Stimulated activated CD4-positive, alpha-beta T cell treated with anti-CD3 and anti-CD28 coated beads, TNF-alpha, amount 100 ng/mL, for 48 hours (primary cell): ENCODE data around the gene PTTG1IP.

Source experiments
- DNase-seq, 3 donors: peaks; one replicate each; pipeline ENCODE4 v3.0.0-alpha.2; 2020; ENCODE audit warnings: low read depth in 3 of 3

PTTG1IP gene

GRCh38 chr21:44801468-44802395 lies 71.8 kb downstream of the PTTG1IP start, which contains the start of gene UBE2G2:
UBE2G2 (minus strand) TSS chr21:44801820; CDS start chr21:44801748, 72 bp downstream.
- peak; percentile 72 to 83 (median 75) for DNase-seq

GRCh38 chr21:44800971-44801467 lies 72.5 kb downstream of the PTTG1IP start:
- no peak for DNase-seq

GRCh38 chr21:44800103-44800502 lies 73.4 kb downstream of the PTTG1IP start:
- no peak for DNase-seq

- no peak for DNase-seq
Observed at GRCh38 chr21:44799646-44800045, 73.8 kb downstream of the PTTG1IP start.
